Heart left ventricle (tissue), 16 donors: Measurements from ENCODE around the gene LRMDA. TPM values are rescaled to one million over a fixed set of nuclear protein-coding genes. Genes with fewer than 3 reads are reported as not detected.

Source experiments
- ATAC-seq, 4 donors: fragments of 200-7000 bp; cut with Tn5 transposase; one replicate each; pipeline ENCODE4 v1.9.1; 2020 to 2022; ENCODE audit warnings: moderate library complexity in 4 of 4, mild to moderate bottlenecking in 3 of 4, moderate number of reproducible peaks in 1 of 4
- DNase-seq, 5 donors: peaks; one replicate each; pipeline ENCODE4 v3.0.0-alpha.2; 2020
- H3K27ac ChIP-seq, 12 donors: fragments of 200-600 bp; sonication (generic) in 4 of 12; one replicate each; pipeline versions ENCODE4 v1.5.0 to v1.8.0; 2016 to 2022; ENCODE audit warnings: mild to moderate bottlenecking in 2 of 12
- H3K27me3 ChIP-seq, 9 donors: fragments of 200-600 bp; sonication (generic) in 2 of 9; one replicate each; pipeline versions ENCODE4 v1.5.1 to v1.8.0; 2016 to 2022; ENCODE audit warnings: mild to moderate bottlenecking in 3 of 9
- H3K36me3 ChIP-seq, 9 donors: fragments of 200-600 bp; sonication (generic) in 2 of 9; one replicate each; pipeline versions ENCODE4 v1.5.0 to v1.8.0; 2018 to 2022; ENCODE audit warnings: mild to moderate bottlenecking in 2 of 9
- H3K4me1 ChIP-seq, 12 donors: fragments of 200-600 bp; sonication (generic) in 4 of 12; one replicate each; pipeline versions ENCODE4 v1.5.0 to v1.8.0; 2016 to 2022; ENCODE audit warnings: mild to moderate bottlenecking in 3 of 12
- H3K4me3 ChIP-seq, 12 donors: fragments of 200-600 bp; sonication (generic) in 4 of 12; one replicate each; pipeline versions ENCODE4 v1.5.0 to v1.8.0; 2017 to 2022; ENCODE audit warnings: mild to moderate bottlenecking in 9 of 12, moderate library complexity in 4 of 12
- H3K9me3 ChIP-seq, 12 donors: fragments of 200-600 bp; sonication (generic) in 4 of 12; one replicate each; pipeline versions ENCODE4 v1.5.0 to v1.8.0; 2016 to 2022; ENCODE audit warnings: mild to moderate bottlenecking in 1 of 12
- CTCF ChIP-seq, 12 donors: fragments of 200-600 bp; sonication (generic) in 4 of 12; IDR thresholded peaks; one replicate each; pipeline versions ENCODE4 v1.5.0 to v1.8.0; 2018 to 2022; ENCODE audit warnings: antibody characterized with exemption in 12 of 12, mild to moderate bottlenecking in 5 of 12
- POLR2A ChIP-seq, 2 donors: fragments of 450-650 bp; IDR thresholded peaks; one replicate each; pipeline ENCODE4 v1.6.1; 2017; ENCODE audit warnings: antibody characterized with exemption in 2 of 2, mild to moderate bottlenecking in 2 of 2, moderate library complexity in 2 of 2
- WGBS, 4 donors: extraction: QIAGEN DNeasy Blood & Tissue Kit in 2 of 4; methylation state at CpG; one replicate each; pipeline versions ENCODE4 v1.1.5 to v1.1.7; 2013 to 2018; 5-methylcytosine and 5-hydroxymethylcytosine counted together
- intact Hi-C, 10 donors: fragments of 100-400 bp; cut with DNase I; formaldehyde crosslinking; loops; one replicate each; pipeline versions ENCODE4 v1.11.1 to v1.14.2; 2022
- polyA plus RNA-seq, 2 donors: library from polyadenylated mRNA; stranded (reverse); fragments of 200-250 nt; gene quantifications; one replicate each; pipeline ENCODE4 v1.2.3, GENCODE V29; 2013
- total RNA-seq, 9 donors: library from RNA; depleted of rRNA in 2 of 9; stranded (reverse); fragments of >200 nt in 2 of 9; fragmentation: NEBNext Ultra II Directional in 3 of 9; extraction: Animal tissue kit (Norgen Biotek cat#: 25700) in 3 of 9; gene quantifications; one replicate each; pipeline versions ENCODE4 v1.1.0 to v1.2.4, GENCODE V29; 2016 to 2023
- donor health status: ischemic (EF 13 %, LVEDD 7.1; RV severe dilation, severe dysfunction).
- donor health status: healthy with polysubstance abuse.
- donor health status: DM: no; HTN: yes; CAD: no.
- donor health status: DM: no; HTN: no; CAD: no.
- donor health status: ischemic (EF 25% LVEDD 6.9; RV normal size, moderate dysfunction).
- donor health status: ischemic (EF 25% LVEDD 5.7; RV mildly dilated, moderate dysfunction).
- donor health status: healthy.
- donor health status: DM: yes; HTN: yes; CAD: no.
- donor health status: ischemic (EF 35%, LVEDD 5.7; RV mildly dilated, moderate dysfunction).
- donor health status: nonischemic (EF 11% LVEDD 7.7; RV severe dilation, severe dysfunction).
- donor health status: DM: yes; HTN: yes; CAD: no.
- donor health status: PGD.
- donor health status: ischemic (EF 29% LVEDD 5.4; RV normal size, mild dysfunction).
- donor health status: nonischemic (EF 23%, LVEDD 6.1; RV moderate dilation, normal function).

The LRMDA gene
- total and polyA plus RNA-seq, 11 donors: 2.4 to 34.4 (median 14.9) TPM

- TF ChIP-seq POLR2A (IDR thresholded peaks at IDR 0.05) (no peak), CTCF (IDR thresholded peaks at IDR 0.05) (no peak)
- intact Hi-C loops: no loop called here
- no peak for DNase-seq
- no peak overlapping the region for H3K27ac ChIP-seq
- H3K4me1 ChIP-seq: peaks cover 0 to 7% (median 0%) of the 10 kb centered on the region in 12 donors
- ATAC-seq: no peak
- no peak overlapping the region for H3K4me3 ChIP-seq
- WGBS, 4 donors: 94 to 100% (median 96%) methylated on average over 1 of the region's 1 CpG
- peaks cover 0 to 19% (median 9%) of the 10 kb centered on the region in 12 donors for H3K9me3 ChIP-seq
- no peaks in the 10 kb centered on the region for H3K36me3 ChIP-seq
- no peaks in the 10 kb centered on the region for H3K27me3 ChIP-seq
These were observed 155.4 kb downstream of the LRMDA start for GRCh38 chr10:75586814-75587213.

DNA sequence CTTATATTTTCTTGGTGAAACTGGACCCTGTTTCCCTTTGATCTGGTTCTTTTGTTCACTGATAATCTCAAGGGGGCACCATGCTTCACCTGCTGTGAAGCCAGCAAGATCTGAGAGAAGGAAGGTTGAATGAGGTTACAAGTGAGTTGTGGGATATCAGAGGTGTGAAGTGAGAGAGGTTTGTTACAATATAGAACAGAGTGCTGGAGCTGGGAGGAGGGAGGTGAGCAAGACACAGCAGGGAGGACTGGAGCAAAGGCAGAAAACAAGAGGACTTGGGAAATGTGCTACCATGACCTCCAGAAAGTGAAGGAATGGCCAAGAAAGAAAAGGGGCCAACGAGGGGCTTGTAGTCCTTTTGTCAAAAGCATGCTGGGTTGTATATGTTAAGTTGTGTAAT lies 156.6 kb downstream of the LRMDA start:
- intact Hi-C loops: no loop called here
- Histone ChIP-seq H3K9me3 (peaks cover 0 to 7% (median 0%) of the 10 kb centered on the region in 12 donors), H3K4me1 (peaks cover 0 to 9% (median 2%) of the 10 kb centered on the region in 12 donors), H3K36me3 (no peaks in the 10 kb centered on the region), H3K27ac (no peak overlapping the region), H3K4me3 (no peak overlapping the region), H3K27me3 (no peaks in the 10 kb centered on the region)
- WGBS, 4 donors: 68 to 83% (median 75%) methylated on average over 1 of the region's 1 CpG
- DNase-seq: no peak
- TF ChIP-seq CTCF (IDR thresholded peaks at IDR 0.05): no peak
- no peak for TF ChIP-seq POLR2A (IDR thresholded peaks at IDR 0.05)
- ATAC-seq: no peak

DNA sequence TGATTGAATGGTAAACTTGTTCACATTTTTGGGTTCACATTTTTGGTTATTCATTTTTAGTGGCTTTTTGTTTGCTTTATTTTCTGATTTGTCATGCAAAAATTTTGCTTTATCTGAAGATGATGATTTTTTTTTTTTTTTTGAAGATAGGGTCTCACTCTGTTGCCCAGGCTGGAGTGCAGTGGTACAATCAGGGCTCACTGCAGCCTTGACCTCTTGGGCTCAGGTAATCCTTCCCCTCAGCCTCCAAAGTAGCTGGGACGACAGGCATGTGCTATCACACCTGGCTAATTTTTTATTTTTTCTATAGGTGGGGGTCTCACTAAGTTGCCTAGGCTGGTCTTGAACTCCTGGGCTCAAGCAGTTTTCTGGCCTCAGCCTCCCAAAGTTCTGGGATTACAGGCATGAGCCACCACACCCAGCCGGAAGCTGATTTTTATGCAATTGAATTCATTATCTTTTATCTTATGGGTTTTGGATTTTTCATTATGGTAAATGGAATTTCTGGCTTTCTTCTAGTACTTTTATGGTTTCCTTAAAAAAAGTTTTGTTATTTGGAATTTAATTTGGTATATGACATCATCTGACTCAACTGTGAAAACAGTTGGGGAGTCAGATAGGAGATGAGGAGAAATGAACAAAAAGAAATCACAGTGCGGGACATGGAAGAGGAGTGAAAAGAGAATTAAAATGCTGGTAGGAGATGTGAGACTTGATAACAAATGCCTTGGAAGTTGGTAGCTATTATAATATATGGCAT lies 158.7 kb downstream of the LRMDA start:
- TF ChIP-seq POLR2A (IDR thresholded peaks at IDR 0.05): no peak
- no peak for TF ChIP-seq CTCF (IDR thresholded peaks at IDR 0.05)
- Histone ChIP-seq H3K36me3 (no peaks in the 10 kb centered on the region), H3K27ac (no peak overlapping the region), H3K27me3 (no peaks in the 10 kb centered on the region), H3K4me3 (no peak overlapping the region), H3K4me1 (peaks cover 0 to 9% (median 4%) of the 10 kb centered on the region in 12 donors), H3K9me3 (no peaks in the 10 kb centered on the region)
- intact Hi-C loops: loop anchor here in 3 of 10 donors (5.0 to 10.0 kb wide), 3 partner anchors 183 to 188 kb away; partner anchors contain the start of gene ZNF503 (in 2 of the 3)
- ATAC-seq (no peak), DNase-seq (no peak)
- WGBS, 4 donors: 90 to 98% (median 96%) methylated on average over 3 of the region's 3 CpGs

DNA sequence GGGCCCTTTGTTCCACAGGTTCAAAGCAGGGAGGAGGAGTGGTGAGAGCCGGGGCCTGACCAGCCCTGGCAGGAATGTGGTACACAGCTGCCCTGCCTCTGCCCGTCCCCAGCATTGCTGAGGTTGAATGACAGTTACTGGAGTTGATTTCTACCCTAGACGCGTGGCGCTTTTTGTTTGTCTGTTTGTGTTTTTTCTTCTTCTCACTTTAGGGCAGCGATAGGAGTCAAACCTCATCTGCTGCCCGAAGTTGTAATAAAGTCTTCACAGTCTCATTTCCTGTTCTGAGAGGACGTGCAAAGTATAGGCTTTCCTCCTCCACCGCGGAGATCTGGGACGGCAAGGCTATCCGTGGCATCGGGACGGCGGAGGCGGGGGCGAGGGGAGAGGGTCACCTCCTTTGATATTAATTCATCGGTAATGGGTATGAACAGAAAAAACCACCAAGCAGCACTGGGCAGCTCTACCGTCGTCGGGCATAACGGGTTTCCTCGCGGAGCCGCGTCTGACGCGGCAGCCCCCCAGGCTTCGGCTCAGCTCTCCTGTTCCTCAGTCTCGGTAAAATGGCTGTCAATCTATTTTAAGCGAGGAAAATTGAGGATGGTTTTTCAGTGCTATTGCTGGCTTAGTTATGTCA lies 160.8 kb downstream of the LRMDA start:
- Histone ChIP-seq H3K9me3 (no peaks in the 10 kb centered on the region), H3K27me3 (no peaks in the 10 kb centered on the region), H3K4me1 (peaks cover 0 to 9% (median 4%) of the 10 kb centered on the region in 12 donors), H3K36me3 (no peaks in the 10 kb centered on the region), H3K27ac (peak overlapping the region in 9 of 12 donors; percentile 27 to 67 (median 52)), H3K4me3 (peak overlapping the region in 11 of 12 donors; percentile 24 to 54 (median 47))
- WGBS, 4 donors: 54 to 67% (median 59%) methylated on average over 31 of the region's 31 CpGs
- intact Hi-C loops: loop anchor here in 3 of 10 donors (5.0 to 10.0 kb wide), 3 partner anchors 185 to 190 kb away; partner anchors contain the start of gene ZNF503 (in 2 of the 3)
- ATAC-seq: peak in 3 of 4 donors; percentile 36 to 65 (median 42)
- TF ChIP-seq POLR2A (IDR thresholded peaks at IDR 0.05): no peak
- TF ChIP-seq CTCF (IDR thresholded peaks at IDR 0.05): no peak
- no peak for DNase-seq
